Hindlimb muscle (tissue), 1 donor: Measurements from ENCODE around the gene STRA8. TPM values are rescaled to one million over a fixed set of nuclear protein-coding genes. Genes with fewer than 3 reads are reported as not detected.

Experiments used
- DNase-seq: peaks from one replicate; pipeline ENCODE4 v3.0.0-alpha.2; 2013
- polyA plus RNA-seq: library from polyadenylated mRNA; unstranded; fragments of 120-200 nt; gene quantifications from one replicate; pipeline ENCODE4 v1.2.1, GENCODE V29; 2013; ENCODE audit not compliant: insufficient read length

The STRA8 gene
- polyA plus RNA-seq, 1 donor, result not detected

DNA sequence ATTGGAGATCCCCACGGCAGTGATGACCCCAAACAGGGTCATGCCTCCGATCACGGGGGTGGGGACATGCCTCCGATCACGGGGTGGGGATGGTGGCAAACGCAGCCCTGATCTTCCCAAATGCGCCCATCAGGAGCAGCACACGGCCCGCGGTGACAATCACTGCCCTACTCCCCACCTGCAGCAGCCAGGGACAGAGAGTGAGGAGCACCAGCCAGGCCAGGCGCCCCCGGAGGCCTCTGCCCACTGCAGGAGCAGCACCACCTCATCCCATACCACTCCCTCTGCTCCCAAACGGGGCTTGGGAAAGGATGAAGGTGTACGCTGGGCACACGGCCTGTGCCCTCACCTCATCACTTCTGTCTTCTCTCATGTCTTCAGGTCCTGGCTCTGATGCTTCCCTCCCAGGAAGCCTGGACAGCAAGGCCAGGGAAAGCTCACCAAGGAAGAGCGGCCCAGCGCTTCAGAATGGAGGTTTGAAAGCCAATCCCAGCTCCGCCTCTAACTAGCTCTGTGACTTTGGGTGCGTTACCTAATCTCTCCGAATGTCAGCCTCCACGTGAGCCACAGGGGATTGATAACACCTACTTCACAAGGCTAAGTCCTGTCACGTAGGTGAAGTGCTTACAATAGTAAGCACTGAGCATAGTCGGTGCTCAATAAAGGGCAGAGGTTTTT, 37.1 kb downstream of the STRA8 start:
- DNase-seq, result no peak

DNA sequence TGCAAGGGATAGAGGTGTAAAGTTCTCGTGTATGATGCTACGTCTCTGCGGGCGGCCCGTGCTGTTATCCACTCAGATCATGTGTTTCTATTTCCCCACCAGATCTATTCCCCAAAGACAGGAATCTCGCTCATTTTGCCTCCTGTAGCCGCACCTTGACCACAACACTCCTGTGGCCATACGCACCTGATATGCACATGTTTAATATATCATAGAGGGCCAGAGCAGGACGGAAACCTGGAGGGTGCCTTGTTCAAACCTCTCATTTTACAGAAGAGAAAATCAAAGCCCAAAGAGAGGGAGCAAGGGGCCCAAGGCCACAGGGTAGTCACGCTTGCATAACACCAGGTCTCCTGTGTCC, 37.6 kb downstream of the STRA8 start:
- DNase-seq, result no peak

DNA sequence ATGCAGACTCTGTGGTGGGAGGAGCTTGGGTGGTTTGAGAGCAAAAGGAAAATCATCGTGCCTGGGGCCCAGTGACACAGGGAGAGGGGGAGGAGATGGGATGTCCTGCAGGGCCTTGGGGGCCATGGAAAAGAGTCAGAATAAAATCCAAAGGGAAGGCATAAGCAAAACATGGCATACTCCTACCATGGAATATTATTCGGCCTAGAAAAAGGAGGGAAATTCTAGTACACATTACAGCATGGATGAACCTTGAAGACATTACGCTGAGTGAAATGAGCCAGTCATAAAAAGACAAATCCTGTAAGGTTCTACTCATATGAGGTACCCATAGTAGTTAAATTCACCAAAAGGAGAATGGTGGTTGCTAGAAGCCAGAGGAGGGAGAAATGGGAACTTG, 38.7 kb downstream of the STRA8 start:
- no peak for DNase-seq

DNA sequence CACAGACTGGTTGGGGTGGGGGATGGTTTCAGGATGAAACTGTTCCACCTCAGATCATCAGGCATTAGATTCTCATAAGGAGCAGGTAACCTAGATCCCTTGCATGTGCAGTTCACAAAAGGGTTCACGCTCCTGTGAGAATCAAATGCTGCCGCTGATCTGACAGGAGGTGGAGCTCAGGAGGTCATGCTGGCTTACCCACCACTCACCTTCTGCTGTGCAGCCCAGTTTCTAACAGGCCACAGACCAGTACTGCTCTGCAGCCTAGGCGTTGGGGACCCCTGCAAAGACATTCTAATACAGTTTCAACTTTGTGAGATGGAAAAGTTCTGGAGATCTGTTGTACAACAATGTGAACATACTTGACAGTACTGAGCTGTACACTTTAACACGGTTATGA, 39.9 kb downstream of the STRA8 start:
- no peak for DNase-seq

DNA sequence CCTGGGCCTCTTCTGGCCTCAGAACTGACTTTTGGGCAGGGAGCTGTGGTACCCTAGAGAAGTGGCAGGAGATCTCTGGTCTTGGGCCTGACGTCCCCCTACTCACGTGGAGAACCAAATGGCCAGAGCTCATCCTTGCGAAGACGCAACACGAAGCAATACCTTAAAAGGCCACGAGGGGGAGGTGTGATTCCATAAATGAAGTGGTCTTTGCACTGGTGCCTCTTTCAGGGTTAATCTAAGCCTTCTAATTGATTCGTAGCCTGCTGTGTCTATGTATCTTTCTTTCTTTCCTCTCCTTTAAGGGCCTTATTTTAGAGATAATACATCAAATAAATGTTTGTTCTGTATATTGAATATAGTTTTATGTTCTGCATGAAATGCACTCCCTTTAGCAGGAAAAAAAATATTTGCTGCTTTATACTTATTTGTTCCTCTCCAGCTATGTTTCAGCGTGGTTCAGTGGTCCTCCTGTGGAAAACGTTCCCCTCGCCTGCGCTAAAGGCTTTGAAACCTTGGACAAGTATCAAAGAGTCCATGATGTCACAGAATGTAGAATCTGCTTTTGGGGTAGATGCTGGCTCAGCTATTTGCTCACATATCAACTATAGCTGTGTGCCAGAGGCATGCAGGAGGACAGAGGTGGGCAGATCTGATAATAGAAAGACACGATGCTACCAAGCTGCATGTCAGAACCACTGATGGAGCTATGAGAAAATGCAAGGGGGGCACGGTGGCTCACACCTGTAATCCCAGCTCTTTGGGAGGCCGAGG, 41.0 kb downstream of the STRA8 start:
- DNase-seq, result peak; percentile 49

DNA sequence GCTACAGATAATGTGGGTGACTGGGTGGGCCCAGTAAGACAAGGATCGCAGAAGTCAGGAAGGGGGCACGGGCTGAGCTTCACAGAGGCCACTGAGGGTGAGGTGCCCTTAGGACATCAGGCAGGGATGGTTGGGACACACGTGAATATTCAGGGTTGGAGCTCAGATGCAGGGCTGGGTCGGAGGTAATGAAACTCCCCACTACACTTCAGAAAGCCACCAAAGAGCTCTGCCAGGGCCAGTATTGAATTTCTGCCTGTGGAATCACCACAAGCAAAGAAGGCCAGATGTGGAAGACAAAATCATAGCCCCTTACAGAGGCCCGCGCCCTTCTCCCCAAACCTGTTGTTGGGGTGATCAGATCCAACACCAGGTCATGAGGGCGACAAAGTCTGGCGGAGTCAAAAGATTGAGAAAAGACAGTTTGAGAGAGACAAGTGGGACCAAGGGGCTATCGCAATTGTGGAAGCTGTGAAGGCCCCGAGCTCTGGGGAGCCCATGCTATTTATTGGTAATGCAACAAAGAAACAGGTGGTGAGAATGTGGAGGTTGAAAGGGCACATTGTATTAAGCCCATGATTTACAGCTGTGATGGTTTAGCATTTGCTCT, 42.4 kb downstream of the STRA8 start:
- DNase-seq, result no peak

DNA sequence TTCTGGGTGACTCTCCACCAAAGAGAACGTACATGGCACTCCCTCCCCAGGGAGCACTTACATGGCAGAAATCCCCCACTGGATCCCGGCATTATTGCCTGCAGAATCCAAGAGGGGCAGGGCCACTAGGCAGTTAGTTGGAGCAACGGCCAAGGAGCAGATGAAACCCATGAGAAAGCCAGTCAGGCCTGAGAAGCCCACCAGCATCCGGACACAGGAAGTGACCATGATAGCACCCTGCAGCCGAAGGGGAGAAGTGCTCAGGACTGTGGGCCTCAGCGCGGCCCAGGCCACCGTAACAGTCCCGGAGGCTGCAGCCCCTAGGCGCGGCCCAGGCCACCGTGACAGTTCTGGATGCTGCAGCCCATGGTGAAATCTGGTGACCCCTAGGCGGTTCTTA, 43.5 kb downstream of the STRA8 start:
- no peak for DNase-seq

DNA sequence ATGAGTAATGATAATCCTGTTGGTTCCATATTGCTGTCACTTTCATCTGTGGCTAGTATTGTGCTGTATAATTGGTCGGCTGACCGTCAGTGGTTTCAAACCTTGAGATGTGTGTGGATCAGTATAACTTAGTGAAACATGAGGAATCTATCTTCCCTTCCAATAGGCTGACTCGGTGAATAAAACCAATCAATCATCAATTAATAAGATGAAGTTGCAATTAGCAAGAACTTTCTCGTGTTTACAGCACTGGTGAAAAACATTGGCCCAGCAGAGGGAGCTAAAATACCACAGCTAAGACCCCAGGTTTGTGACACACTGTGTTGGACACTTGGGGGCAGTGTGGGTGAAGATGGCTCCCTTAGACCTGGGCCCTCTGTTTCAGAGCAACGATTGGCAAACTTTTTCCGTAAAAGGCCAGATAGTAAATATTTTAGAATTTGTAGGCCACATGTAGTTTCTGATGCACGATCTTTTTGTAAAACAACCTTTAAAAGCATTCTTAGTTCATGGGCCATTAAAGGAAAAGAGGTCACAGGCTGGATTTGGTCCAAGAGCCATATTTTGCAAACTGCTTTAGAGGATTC, 47.8 kb downstream of the STRA8 start:
- DNase-seq, result peak; percentile 86

DNA sequence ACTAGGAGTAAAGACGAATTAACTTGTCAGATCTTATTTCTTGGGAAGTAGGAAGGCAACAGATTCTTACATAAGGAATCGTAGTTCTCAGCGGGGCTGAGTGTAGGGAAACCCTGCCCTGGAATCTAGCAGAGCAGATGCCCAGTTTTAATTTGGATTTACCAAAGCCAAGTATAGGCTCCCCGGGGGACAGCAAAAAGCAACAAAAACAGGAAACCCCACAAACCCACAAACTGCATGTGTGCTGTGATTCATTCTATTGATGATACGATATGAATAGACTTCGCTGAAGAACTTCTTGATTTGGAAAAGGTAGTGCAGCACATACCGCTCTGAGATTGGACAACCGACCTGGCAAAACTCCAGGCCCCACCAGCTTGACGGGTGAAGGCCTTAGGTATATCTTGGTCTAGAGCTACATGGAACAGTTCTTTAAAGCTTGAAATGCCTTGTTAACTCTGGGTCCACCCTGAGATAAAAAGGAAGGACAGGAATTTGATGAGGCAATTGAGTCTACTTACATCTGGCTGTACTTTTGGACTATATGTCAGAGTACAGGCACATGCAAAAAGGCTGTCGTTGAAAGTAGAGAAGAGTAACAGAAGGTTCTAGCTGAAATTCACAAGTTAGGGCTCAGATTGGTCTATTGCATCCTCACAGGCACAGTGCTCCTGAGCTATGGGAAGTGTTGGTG, 49.1 kb downstream of the STRA8 start:
- no peak for DNase-seq

DNA sequence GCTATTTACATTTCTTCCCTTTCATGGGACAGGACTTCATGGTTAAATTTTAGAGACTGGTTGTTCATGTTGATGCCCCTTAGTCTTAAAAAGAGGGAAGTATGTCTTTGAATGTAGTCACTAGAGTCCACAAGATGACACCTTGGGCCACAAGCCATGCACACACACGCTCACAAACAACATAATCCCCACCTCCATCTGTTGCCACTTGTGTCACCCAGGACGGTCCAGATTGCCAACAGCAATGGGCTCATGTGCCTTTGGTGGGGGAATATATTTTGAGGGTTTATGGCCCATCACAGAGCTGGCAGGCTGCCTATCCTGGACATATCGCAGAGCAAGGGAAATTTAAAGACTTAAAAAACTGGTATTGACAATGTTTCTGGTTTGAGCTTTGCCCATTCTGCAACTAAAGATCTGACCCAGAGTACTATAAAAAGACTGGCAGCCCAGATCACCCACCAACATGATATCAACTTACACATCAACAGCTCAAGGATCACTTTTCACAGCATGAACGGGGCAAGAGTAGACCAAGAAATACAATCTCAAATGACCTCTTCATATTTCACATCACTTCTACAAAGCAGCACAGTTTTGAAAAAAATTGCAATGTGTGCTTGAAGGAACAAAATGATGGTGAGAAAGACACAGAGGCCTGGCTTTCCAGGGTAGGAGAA, 50.5 kb downstream of the STRA8 start:
- no peak for DNase-seq

DNA sequence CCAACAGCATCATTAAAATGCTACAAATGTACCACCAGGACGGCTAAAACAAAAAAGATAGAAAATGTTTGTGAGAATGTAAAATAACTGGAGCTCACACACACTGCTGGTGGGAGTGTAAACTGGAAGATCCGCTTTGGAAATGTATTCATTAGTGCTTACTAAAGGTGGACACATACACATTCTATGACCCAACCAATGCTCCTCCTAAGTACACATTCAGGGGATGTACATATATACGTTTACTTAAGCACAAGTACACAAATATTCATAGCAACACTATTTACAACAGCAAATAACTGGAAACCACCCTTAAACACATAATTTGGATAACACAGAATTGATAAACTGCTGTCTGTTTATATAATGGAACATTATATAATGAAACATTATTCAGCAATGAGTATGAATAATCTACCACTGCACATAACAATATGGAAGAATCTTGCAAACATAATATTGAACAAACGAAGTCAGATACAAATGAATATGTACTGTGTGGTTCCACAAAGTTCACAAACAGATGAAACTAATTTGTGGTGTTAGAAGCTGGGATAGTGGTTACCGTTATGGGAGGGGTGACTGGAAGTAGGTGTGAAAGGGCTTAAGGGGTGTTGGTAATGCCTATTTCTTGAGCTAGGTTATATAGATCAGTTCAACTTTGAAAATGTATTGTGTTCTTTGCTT, 52.1 kb downstream of the STRA8 start:
- DNase-seq, result no peak

DNA sequence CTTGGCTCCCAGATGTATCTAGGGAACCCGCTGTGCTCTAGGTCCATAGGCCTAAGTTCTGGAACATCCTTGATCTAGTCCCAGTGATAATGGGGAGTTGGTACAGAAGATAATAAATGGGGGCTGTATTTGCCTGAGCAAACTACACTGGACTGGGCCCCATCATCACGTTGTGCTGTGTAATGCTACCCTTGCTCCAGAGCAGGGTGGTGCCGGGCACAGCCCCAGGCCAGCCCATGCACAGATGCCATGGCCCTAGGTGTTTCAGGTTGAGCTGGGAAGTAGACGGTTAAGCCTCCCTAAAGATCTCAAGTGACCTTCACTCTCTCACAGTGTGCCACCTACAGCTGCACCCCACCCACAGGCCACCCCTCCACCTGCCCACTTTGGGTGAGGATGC, 53.2 kb downstream of the STRA8 start:
- no peak for DNase-seq

DNA sequence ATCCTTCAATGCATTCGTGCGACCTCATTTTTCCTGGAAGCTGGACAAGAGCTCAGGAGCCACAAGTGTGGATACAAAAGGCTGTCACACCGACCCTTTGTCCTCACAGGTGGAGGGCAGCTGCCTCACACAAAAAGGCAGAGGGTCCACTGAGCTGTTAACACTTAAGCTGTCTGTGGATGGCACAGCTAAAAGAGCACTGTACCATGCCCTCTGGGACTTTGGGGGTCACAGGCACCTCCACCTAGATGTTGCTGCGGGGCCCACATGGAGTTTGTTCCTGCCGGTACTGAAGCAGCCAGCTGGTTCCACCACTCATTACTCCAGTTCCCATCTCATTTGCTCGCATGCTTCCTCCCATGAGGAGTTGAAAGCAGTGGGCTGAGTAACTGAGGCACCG, 57.0 kb downstream of the STRA8 start:
- DNase-seq, result no peak

DNA sequence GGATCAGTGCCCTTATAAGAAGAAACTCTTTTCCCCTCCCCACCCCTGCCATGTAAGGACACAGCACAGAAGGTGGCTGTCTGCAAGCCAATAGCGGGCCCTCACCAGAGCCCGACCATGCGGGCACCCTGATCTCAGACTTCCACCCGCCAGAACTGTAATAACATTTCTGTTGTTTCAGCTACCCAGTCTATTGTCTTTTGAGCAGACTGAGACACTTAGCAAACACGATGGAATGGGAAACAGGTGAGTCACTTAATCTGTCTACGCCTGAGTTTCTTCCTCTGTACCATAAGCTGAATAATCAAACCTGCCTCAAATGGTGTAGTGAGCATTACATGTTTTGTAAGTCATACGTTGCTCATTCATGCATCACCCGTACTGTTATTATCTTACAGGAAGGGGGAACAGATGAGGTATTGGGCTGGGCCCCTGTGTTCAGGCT, 58.2 kb downstream of the STRA8 start:
- no peak for DNase-seq

DNA sequence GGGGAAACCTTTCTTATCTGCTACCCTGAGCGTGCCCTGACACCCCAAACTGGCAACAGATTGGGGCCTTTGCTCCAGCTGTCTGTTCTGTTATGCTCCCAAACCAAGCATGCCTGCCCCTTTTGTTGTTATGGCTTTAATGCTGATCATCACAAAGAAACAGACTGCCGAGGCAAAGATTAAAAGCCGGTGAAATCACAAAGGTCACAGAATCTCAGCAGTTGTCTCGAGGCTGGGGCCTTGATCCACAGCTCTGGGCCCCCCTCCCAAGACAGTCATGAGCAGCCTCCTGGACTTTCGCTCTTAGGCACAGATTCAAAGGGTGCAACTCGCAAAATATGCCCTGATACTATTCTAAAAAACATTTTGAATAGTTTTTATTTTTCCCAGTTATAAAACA, 65.6 kb downstream of the STRA8 start:
- no peak for DNase-seq

DNA sequence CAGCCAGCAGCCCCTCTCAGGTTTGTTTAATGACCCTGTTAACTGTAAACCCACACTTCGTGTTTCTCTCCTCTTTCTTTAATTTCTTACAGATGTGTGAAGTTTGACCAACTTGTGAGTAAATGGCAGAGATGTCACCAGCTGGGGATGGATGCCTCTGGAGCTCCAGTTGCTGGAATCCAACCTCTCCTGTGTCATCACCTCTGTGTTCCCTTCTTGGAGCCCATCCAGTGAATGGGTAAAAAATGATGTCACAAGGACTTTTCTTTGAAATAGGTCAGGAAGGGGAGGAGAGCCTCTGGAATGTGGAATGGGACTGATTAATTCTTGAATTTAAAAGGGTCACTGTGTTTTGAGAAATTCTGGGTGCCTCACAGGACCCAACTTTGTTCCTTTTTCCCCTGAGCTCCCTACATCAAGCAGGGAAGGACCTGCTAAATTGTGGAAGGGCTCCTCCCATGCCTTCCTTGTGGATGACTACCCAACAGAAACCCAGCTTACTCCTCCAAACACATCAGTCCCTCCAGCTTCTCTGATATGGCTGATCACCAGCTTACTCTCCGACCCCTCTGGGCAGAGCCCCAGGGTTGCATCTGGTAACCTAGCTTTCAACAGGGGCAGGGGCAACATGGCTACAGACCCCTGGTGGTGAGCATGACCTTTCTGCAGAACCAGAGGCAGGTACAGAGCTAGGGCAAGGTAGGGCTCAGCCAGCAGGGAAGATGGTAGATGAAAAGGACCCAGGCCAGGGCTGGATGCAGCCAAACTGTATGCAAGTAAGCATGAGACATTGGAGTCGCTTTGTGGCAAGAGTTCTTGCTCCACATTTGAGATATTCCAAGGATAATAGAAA, 67.5 kb downstream of the STRA8 start:
- DNase-seq, result no peak
